HL-60 (cell line): ENCODE results near the gene MAP3K4.

Source experiments
- GABPA ChIP-seq: IDR thresholded peaks from 2 replicates; pipeline ENCODE4 v1.6.1; 2012; ENCODE audit warnings: low read depth
- POLR2AphosphoS5 ChIP-seq: IDR thresholded peaks from 2 replicates; pipeline ENCODE4 v1.6.1; 2012; ENCODE audit warnings: low read depth
- SPI1 ChIP-seq: IDR thresholded peaks from 2 replicates; pipeline ENCODE4 v1.6.1; 2012; ENCODE audit warnings: low read depth, mild to moderate bottlenecking, borderline replicate concordance
- TF ChIP-seq, protein P1 (sequence below): IDR thresholded peaks from one replicate; pipeline ENCODE4 v1.5.1; 2011; ENCODE audit warnings: low read length, control low read depth, inconsistent platforms; ENCODE audit not compliant: insufficient read depth

DNA sequence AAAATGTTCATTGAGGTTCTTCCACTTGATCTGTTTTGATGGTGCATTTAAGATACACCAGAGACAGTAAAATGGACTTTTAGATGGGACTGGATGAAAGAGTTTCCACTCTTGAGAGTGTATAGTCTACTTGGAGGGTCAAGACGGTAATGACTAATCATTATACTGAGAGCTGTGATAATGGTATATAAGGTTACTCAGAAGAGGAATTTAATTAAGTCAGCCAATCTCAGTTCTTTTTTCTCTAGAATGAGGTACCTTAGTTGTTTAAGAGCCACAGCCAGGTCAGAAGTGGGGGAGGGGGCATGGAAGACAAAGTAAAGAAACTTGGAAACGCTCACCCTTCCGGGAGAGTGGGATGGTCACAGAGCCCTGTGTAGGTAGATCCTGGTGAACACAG, 123.9 kb downstream of the MAP3K4 start:
- TF ChIP-seq, protein P1, sequence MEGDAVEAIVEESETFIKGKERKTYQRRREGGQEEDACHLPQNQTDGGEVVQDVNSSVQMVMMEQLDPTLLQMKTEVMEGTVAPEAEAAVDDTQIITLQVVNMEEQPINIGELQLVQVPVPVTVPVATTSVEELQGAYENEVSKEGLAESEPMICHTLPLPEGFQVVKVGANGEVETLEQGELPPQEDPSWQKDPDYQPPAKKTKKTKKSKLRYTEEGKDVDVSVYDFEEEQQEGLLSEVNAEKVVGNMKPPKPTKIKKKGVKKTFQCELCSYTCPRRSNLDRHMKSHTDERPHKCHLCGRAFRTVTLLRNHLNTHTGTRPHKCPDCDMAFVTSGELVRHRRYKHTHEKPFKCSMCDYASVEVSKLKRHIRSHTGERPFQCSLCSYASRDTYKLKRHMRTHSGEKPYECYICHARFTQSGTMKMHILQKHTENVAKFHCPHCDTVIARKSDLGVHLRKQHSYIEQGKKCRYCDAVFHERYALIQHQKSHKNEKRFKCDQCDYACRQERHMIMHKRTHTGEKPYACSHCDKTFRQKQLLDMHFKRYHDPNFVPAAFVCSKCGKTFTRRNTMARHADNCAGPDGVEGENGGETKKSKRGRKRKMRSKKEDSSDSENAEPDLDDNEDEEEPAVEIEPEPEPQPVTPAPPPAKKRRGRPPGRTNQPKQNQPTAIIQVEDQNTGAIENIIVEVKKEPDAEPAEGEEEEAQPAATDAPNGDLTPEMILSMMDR, result no peak
- TF ChIP-seq POLR2AphosphoS5 (no peak), GABPA (no peak), SPI1 (no peak)
